T-helper 17 cell (primary cell): Measurements from ENCODE around the gene MYCBP. TPM values are rescaled to one million over a fixed set of nuclear protein-coding genes. Genes with fewer than 3 reads are reported as not detected.
"Not testable (repeated sequence)": the region's sequence is repeated elsewhere in the genome, so short reads cannot be mapped to it uniquely, and the experiment has no call there.

Experiments used
- ATAC-seq: fragments of 150-1000 bp; cut with Tn5 transposase; 2 replicates; pipeline ENCODE4 v1.10.0; 2021; ENCODE audit warnings: mild to moderate bottlenecking, moderate library complexity
- DNase-seq, 3 donors: peaks; one replicate each; pipeline versions ENCODE4 v3.0.0 to v3.0.0-alpha.2; 2020 to 2021
- H3K9me3 ChIP-seq: one replicate; pipeline ENCODE4 v1.7.0; 2013; ENCODE audit warnings: low read length, mild to moderate bottlenecking; ENCODE audit not compliant: control insufficient read depth, poor library complexity, severe bottlenecking
- H3K27ac Mint-ChIP-seq: one replicate; pipeline ENCODE4 v1.8.0; 2022; ENCODE audit warnings: mild to moderate bottlenecking, moderate library complexity, mixed read lengths
- H3K27me3 Mint-ChIP-seq: one replicate; pipeline ENCODE4 v1.8.0; 2022; ENCODE audit warnings: mixed read lengths
- H3K36me3 Mint-ChIP-seq: one replicate; pipeline ENCODE4 v1.8.0; 2022; ENCODE audit warnings: low read depth, mixed read lengths
- H3K4me1 Mint-ChIP-seq: one replicate; pipeline ENCODE4 v1.8.0; 2022; ENCODE audit warnings: mild to moderate bottlenecking, mixed read lengths
- H3K4me3 Mint-ChIP-seq: one replicate; pipeline ENCODE4 v1.8.0; 2022; ENCODE audit warnings: mild to moderate bottlenecking, moderate library complexity, mixed read lengths
- total RNA-seq, 4 donors: library from RNA in 2 of 4; stranded (reverse) in 2 of 4; gene quantifications; one replicate each; pipeline ENCODE4 v1.2.3 and lab custom pipeline; 2022 to 2026

MYCBP gene
- 1 to 10 TPM; 4.9 to 9.8 TPM for total RNA-seq
- total RNA-seq (lab: John Stamatoyannopoulos, UW): 6.8 to 23.1 reads per million in 2 donors

GRCh38 chr1:38873027-38873969 is at the start of gene MYCBP:
MYCBP (minus strand) TSS chr1:38873348; CDS start chr1:38873305, 43 bp downstream.
- peak within 1 kb of the TSS; percentile 89 for H3K4me3 Mint-ChIP-seq
- H3K27ac Mint-ChIP-seq: peak within 1 kb of the TSS; percentile 92
- H3K27me3 Mint-ChIP-seq: no peaks in the 10 kb centered on the region
- ATAC-seq (peak; percentile 99), DNase-seq (peak; percentile 95 to 98 (median 95))
- H3K36me3 Mint-ChIP-seq: no peaks in the 10 kb centered on the region
- no peaks in the 10 kb centered on the region for H3K9me3 ChIP-seq
- peaks cover 21% of the 10 kb centered on the region for H3K4me1 Mint-ChIP-seq

GRCh38 chr1:38919130-38919529 is 46.0 kb upstream of the MYCBP start:
- H3K27ac Mint-ChIP-seq: no peak overlapping the region
- H3K4me3 Mint-ChIP-seq: no peak overlapping the region
- ATAC-seq (no peak), DNase-seq (no peak)
- H3K9me3 ChIP-seq: no peaks in the 10 kb centered on the region
- H3K27me3 Mint-ChIP-seq: no peaks in the 10 kb centered on the region
- H3K36me3 Mint-ChIP-seq: no peaks in the 10 kb centered on the region
- H3K4me1 Mint-ChIP-seq: peaks cover 4% of the 10 kb centered on the region

GRCh38 chr1:38918568-38918967 is 45.4 kb upstream of the MYCBP start:
- Mint-ChIP-seq H3K4me1 (peaks cover 4% of the 10 kb centered on the region), H3K4me3 (no peak overlapping the region), H3K27me3 (no peaks in the 10 kb centered on the region), H3K27ac (no peak overlapping the region), H3K36me3 (no peaks in the 10 kb centered on the region)
- ATAC-seq (no peak), DNase-seq (no peak)
- H3K9me3 ChIP-seq: no peaks in the 10 kb centered on the region

- DNase-seq (no peak), ATAC-seq (no peak)
- Mint-ChIP-seq H3K27ac (no peak overlapping the region), H3K4me3 (no peak overlapping the region), H3K4me1 (peaks cover 4% of the 10 kb centered on the region), H3K36me3 (no peaks in the 10 kb centered on the region), H3K27me3 (no peaks in the 10 kb centered on the region)
- H3K9me3 ChIP-seq: no peaks in the 10 kb centered on the region
These were observed 44.6 kb upstream of the MYCBP start for GRCh38 chr1:38917772-38918171.

- Mint-ChIP-seq H3K27ac (no peak overlapping the region), H3K27me3 (no peaks in the 10 kb centered on the region), H3K4me3 (no peak overlapping the region), H3K4me1 (peaks cover 4% of the 10 kb centered on the region), H3K36me3 (no peaks in the 10 kb centered on the region)
- DNase-seq (no peak), ATAC-seq (no peak)
- no peaks in the 10 kb centered on the region for H3K9me3 ChIP-seq
These were observed 44.2 kb upstream of the MYCBP start for GRCh38 chr1:38917337-38917736.

GRCh38 chr1:38915352-38915948 is 42.3 kb upstream of the MYCBP start:
- Mint-ChIP-seq H3K4me3 (peak overlapping the region; percentile 66), H3K36me3 (no peaks in the 10 kb centered on the region), H3K27ac (no peak overlapping the region), H3K4me1 (peaks cover 4% of the 10 kb centered on the region), H3K27me3 (no peaks in the 10 kb centered on the region)
- no peaks in the 10 kb centered on the region for H3K9me3 ChIP-seq
- DNase-seq (no peak), ATAC-seq (no peak)

GRCh38 chr1:38914908-38915307 is 41.8 kb upstream of the MYCBP start:
- not testable (repeated sequence) for H3K4me1 Mint-ChIP-seq, H3K27me3 Mint-ChIP-seq, ATAC-seq, H3K36me3 Mint-ChIP-seq, H3K4me3 Mint-ChIP-seq, DNase-seq, H3K27ac Mint-ChIP-seq, H3K9me3 ChIP-seq

- no peak for DNase-seq
- H3K4me3 Mint-ChIP-seq: no peak overlapping the region
These were observed 35.7 kb upstream of the MYCBP start for GRCh38 chr1:38908821-38909220.

GRCh38 chr1:38905985-38906384 is 32.8 kb upstream of the MYCBP start:
- ATAC-seq (no peak), DNase-seq (no peak)
- no peaks in the 10 kb centered on the region for H3K27me3 Mint-ChIP-seq
- H3K27ac Mint-ChIP-seq: no peak overlapping the region
- no peaks in the 10 kb centered on the region for H3K36me3 Mint-ChIP-seq
- no peaks in the 10 kb centered on the region for H3K4me1 Mint-ChIP-seq
- H3K4me3 Mint-ChIP-seq: no peak overlapping the region
- no peaks in the 10 kb centered on the region for H3K9me3 ChIP-seq

More at GRCh38 chr1:38908821-38909220, 35.7 kb upstream of the MYCBP start:
- no peak for ATAC-seq
- Mint-ChIP-seq H3K27ac (no peak overlapping the region), H3K36me3 (no peaks in the 10 kb centered on the region), H3K4me1 (no peaks in the 10 kb centered on the region), H3K27me3 (no peaks in the 10 kb centered on the region)
- no peaks in the 10 kb centered on the region for H3K9me3 ChIP-seq

- H3K4me1 Mint-ChIP-seq: no peaks in the 10 kb centered on the region
These were observed 26.4 kb upstream of the MYCBP start for GRCh38 chr1:38899560-38899959.

GRCh38 chr1:38898653-38899230 is 25.6 kb upstream of the MYCBP start:
- no peak overlapping the region for H3K4me3 Mint-ChIP-seq
- no peak overlapping the region for H3K27ac Mint-ChIP-seq
- no peak for DNase-seq
- H3K36me3 Mint-ChIP-seq: no peaks in the 10 kb centered on the region
- H3K4me1 Mint-ChIP-seq: no peaks in the 10 kb centered on the region
- no peaks in the 10 kb centered on the region for H3K27me3 Mint-ChIP-seq
- H3K9me3 ChIP-seq: no peaks in the 10 kb centered on the region
- no peak for ATAC-seq

More at GRCh38 chr1:38899560-38899959, 26.4 kb upstream of the MYCBP start:
- no peaks in the 10 kb centered on the region for H3K27me3 Mint-ChIP-seq
- no peaks in the 10 kb centered on the region for H3K9me3 ChIP-seq
- H3K36me3 Mint-ChIP-seq: no peaks in the 10 kb centered on the region
- ATAC-seq: no peak
- no peak overlapping the region for H3K27ac Mint-ChIP-seq
- H3K4me3 Mint-ChIP-seq: no peak overlapping the region
- no peak for DNase-seq

GRCh38 chr1:38896169-38896568 is 23.0 kb upstream of the MYCBP start:
- no peaks in the 10 kb centered on the region for H3K9me3 ChIP-seq
- Mint-ChIP-seq H3K27ac (no peak overlapping the region), H3K4me3 (no peak overlapping the region), H3K36me3 (peaks cover 2% of the 10 kb centered on the region), H3K4me1 (peaks cover 3% of the 10 kb centered on the region), H3K27me3 (no peaks in the 10 kb centered on the region)
- DNase-seq (no peak), ATAC-seq (no peak)

GRCh38 chr1:38892976-38893375 is 19.8 kb upstream of the MYCBP start:
- no peak overlapping the region for H3K4me3 Mint-ChIP-seq

More at GRCh38 chr1:38892976-38893375, 19.8 kb upstream of the MYCBP start:
- DNase-seq (no peak), ATAC-seq (no peak)
- Mint-ChIP-seq H3K36me3 (peaks cover 2% of the 10 kb centered on the region), H3K27me3 (no peaks in the 10 kb centered on the region), H3K27ac (no peak overlapping the region), H3K4me1 (peaks cover 3% of the 10 kb centered on the region)
- no peaks in the 10 kb centered on the region for H3K9me3 ChIP-seq
